IMR-90 (cell line): ENCODE results near the gene IGF2R. TPM values are rescaled to one million over a fixed set of nuclear protein-coding genes. Genes with fewer than 3 reads are reported as not detected.

ENCODE experiments used
- ATAC-seq: fragments of 200-7000 bp; cut with Tn5 transposase; 2 replicates; pipeline ENCODE4 v1.9.1; 2020; ENCODE audit warnings: low read depth, mild to moderate bottlenecking, moderate library complexity
- BruUV-seq: library from RNA; stranded (reverse); fragments of 400-500 nt; replicated peaks from 2 replicates; lab custom pipeline; 2021; lab: Mats Ljungman, UMichigan
- CTCF ChIA-PET: fragments of 300-600 bp; formaldehyde crosslinking; extraction: SDS; loops from one replicate; lab custom pipeline; 2021; ENCODE audit warnings: antibody characterized with exemption; lab: Yijun Ruan, JAX
- POLR2A ChIA-PET: fragments of 300-600 bp; sonication (Branson Sonifier 250); formaldehyde crosslinking; loops from one replicate; lab custom pipeline; 2022; ENCODE audit warnings: antibody characterized with exemption; ENCODE audit not compliant: unreplicated experiment; lab: Charles Lee
- DNase-seq: peaks from one replicate; pipeline ENCODE4 v3.0.0; 2013
- H2AFZ ChIP-seq: replicated peaks from 2 replicates; pipeline ENCODE3; 2013; ENCODE audit warnings: low read length, mild to moderate bottlenecking; ENCODE audit not compliant: poor library complexity
- H2AK5ac ChIP-seq: 2 replicates; pipeline ENCODE4 v1.6.1; 2013; ENCODE audit warnings: low read depth, low read length, inconsistent platforms
- H2AK9ac ChIP-seq: replicated peaks from 2 replicates; pipeline ENCODE3; 2013; ENCODE audit warnings: mild to moderate bottlenecking, low read depth, low read length, moderate library complexity; ENCODE audit not compliant: poor library complexity
- H2BK120ac ChIP-seq: 2 replicates; pipeline ENCODE4 v1.6.1; 2013; ENCODE audit warnings: low read depth, low read length, inconsistent platforms
- H2BK15ac ChIP-seq: 3 replicates; pipeline ENCODE4 v1.6.1; 2013; ENCODE audit warnings: low read depth, low read length, inconsistent platforms
- H2BK20ac ChIP-seq: 2 replicates; pipeline ENCODE4 v1.6.1; 2013; ENCODE audit warnings: low read depth, mild to moderate bottlenecking, inconsistent platforms, low read length, moderate library complexity
- H2BK5ac ChIP-seq: 2 replicates; pipeline ENCODE4 v1.6.1; 2013; ENCODE audit warnings: mild to moderate bottlenecking, low read depth, low read length, inconsistent platforms; ENCODE audit not compliant: poor library complexity, severe bottlenecking
- H3K14ac ChIP-seq: replicated peaks from 2 replicates; pipeline ENCODE4 v1.6.1; 2013; ENCODE audit warnings: low read depth, low read length, inconsistent platforms
- H3K18ac ChIP-seq: 2 replicates; pipeline ENCODE4 v1.6.1; 2013; ENCODE audit warnings: low read depth, low read length, control low read depth
- H3K23ac ChIP-seq: 2 replicates; pipeline ENCODE4 v1.6.1; 2013; ENCODE audit warnings: low read depth, low read length, inconsistent platforms
- H3K27ac ChIP-seq: 2 replicates; pipeline ENCODE4 v1.5.1; 2013; ENCODE audit warnings: mild to moderate bottlenecking, control low read depth, low read length; ENCODE audit not compliant: insufficient read depth
- H3K27me3 ChIP-seq: 2 replicates; pipeline ENCODE4 v1.6.1; 2013; ENCODE audit warnings: low read length; ENCODE audit not compliant: control insufficient read depth, insufficient read depth
- H3K36me3 ChIP-seq: 2 replicates; pipeline ENCODE4 v1.6.1; 2013; ENCODE audit warnings: low read length, mixed read lengths; ENCODE audit not compliant: control insufficient read depth, insufficient read depth
- H3K4ac ChIP-seq: 2 replicates; pipeline ENCODE4 v1.6.1; 2013; ENCODE audit warnings: low read depth, low read length, inconsistent platforms
- H3K4me1 ChIP-seq: 2 replicates; pipeline ENCODE4 v1.6.1; 2013; ENCODE audit warnings: low read length, mixed read lengths; ENCODE audit not compliant: control insufficient read depth, insufficient read depth
- H3K4me2 ChIP-seq: 2 replicates; pipeline ENCODE4 v1.6.1; 2013; ENCODE audit warnings: low read depth, mild to moderate bottlenecking, control low read depth, low read length, moderate library complexity
- H3K4me3 ChIP-seq: 2 replicates; pipeline ENCODE4 v1.5.1; 2013; ENCODE audit warnings: low read depth, mild to moderate bottlenecking, control low read depth, low read length, moderate library complexity; ENCODE audit not compliant: insufficient read depth
- H3K56ac ChIP-seq: 2 replicates; pipeline ENCODE4 v1.6.1; 2013; ENCODE audit warnings: low read length, inconsistent platforms; ENCODE audit not compliant: insufficient read depth; ENCODE audit errors: extremely low read depth
- H3K79me1 ChIP-seq, 2 experiments: 2 replicates each; pipeline ENCODE4 v1.6.1; 2013; ENCODE audit warnings: low read length in 2 of 2, inconsistent platforms in 1 of 2, low read depth in 1 of 2
- H3K9ac ChIP-seq: 2 replicates; pipeline ENCODE4 v1.6.1; 2013; ENCODE audit warnings: low read depth, low read length, control low read depth
- H3K9me1 ChIP-seq: 2 replicates; pipeline ENCODE4 v1.6.1; 2013; ENCODE audit warnings: low read length, inconsistent platforms; ENCODE audit not compliant: insufficient read depth
- H3K9me3 ChIP-seq: 2 replicates; pipeline ENCODE4 v1.6.1; 2013; ENCODE audit warnings: low read length; ENCODE audit not compliant: control insufficient read depth, insufficient read depth
- H4K20me1 ChIP-seq: 2 replicates; pipeline ENCODE4 v1.6.1; 2013; ENCODE audit warnings: low read length, inconsistent platforms; ENCODE audit not compliant: insufficient read depth
- H4K5ac ChIP-seq: 2 replicates; pipeline ENCODE4 v1.6.1; 2013; ENCODE audit warnings: mild to moderate bottlenecking, low read depth, low read length, control low read depth
- H4K8ac ChIP-seq, 2 experiments: 2 replicates each; pipeline ENCODE4 v1.6.1; 2013; ENCODE audit warnings: low read depth in 2 of 2, low read length in 2 of 2, control low read depth in 1 of 2, inconsistent platforms in 1 of 2
- H4K91ac ChIP-seq: 2 replicates; pipeline ENCODE4 v1.6.1; 2013; ENCODE audit warnings: low read depth, low read length, inconsistent platforms; ENCODE audit not compliant: insufficient read depth
- BHLHE40 ChIP-seq: fragments of 150-350 bp; IDR thresholded peaks from 2 replicates; pipeline ENCODE4 v1.6.1; 2016; ENCODE audit warnings: mild to moderate bottlenecking, low read depth, low read length
- CHD1 ChIP-seq: IDR thresholded peaks from 2 replicates; pipeline ENCODE4 v1.6.1; 2012; ENCODE audit warnings: low read depth, low read length, improper control_type of control experiment
- CTCF ChIP-seq: conservative IDR thresholded peaks from 2 replicates; pipeline ENCODE4 v1.5.1; 2012; ENCODE audit warnings: mild to moderate bottlenecking, low read depth, low read length, improper control_type of control experiment
- FOS ChIP-seq: fragments of 150-350 bp; IDR thresholded peaks from 2 replicates; pipeline ENCODE4 v1.6.1; 2016; ENCODE audit warnings: low read depth, low read length
- MAFK ChIP-seq: IDR thresholded peaks from 2 replicates; pipeline ENCODE4 v1.6.1; 2012; ENCODE audit warnings: low read depth, low read length, improper control_type of control experiment
- MAZ ChIP-seq: IDR thresholded peaks from 2 replicates; pipeline ENCODE4 v1.6.1; 2012; ENCODE audit warnings: low read depth, mild to moderate bottlenecking, low read length, improper control_type of control experiment, moderate library complexity, borderline replicate concordance
- MXI1 ChIP-seq: IDR thresholded peaks from 2 replicates; pipeline ENCODE4 v1.6.1; 2012; ENCODE audit warnings: low read depth, mild to moderate bottlenecking, low read length, moderate library complexity, borderline replicate concordance
- NFE2L2 ChIP-seq: fragments of 150-350 bp; IDR thresholded peaks from 2 replicates; pipeline ENCODE4 v1.6.1; 2016; ENCODE audit warnings: low read depth, mild to moderate bottlenecking, low read length
- POLR2A ChIP-seq: IDR thresholded peaks from 2 replicates; pipeline ENCODE4 v1.6.1; 2012; ENCODE audit warnings: mild to moderate bottlenecking, low read depth, low read length
- RAD21 ChIP-seq: IDR thresholded peaks from 2 replicates; pipeline ENCODE4 v1.6.1; 2012; ENCODE audit warnings: low read length, improper control_type of control experiment
- RCOR1 ChIP-seq: IDR thresholded peaks from 2 replicates; pipeline ENCODE4 v1.6.1; 2012; ENCODE audit warnings: mild to moderate bottlenecking, low read length, improper control_type of control experiment; ENCODE audit not compliant: insufficient replicate concordance
- RFX5 ChIP-seq: IDR thresholded peaks from 2 replicates; pipeline ENCODE4 v1.8.0; 2012; ENCODE audit warnings: low read depth, mild to moderate bottlenecking, low read length, moderate library complexity
- SMC3 ChIP-seq: fragments of 150-350 bp; IDR thresholded peaks from 2 replicates; pipeline ENCODE4 v1.6.1; 2016; ENCODE audit warnings: low read depth, mild to moderate bottlenecking, antibody characterized with exemption, low read length, moderate library complexity
- WGBS, 2 experiments: methylation state at CpG; one replicate each; pipeline versions ENCODE4 v1.1.5 to v1.1.7; 2013; ENCODE audit warnings: missing lambda C conversion rate in 2 of 2; ENCODE audit not compliant: insufficient read length in 1 of 2; ENCODE audit errors: extremely low coverage in 2 of 2; 5-methylcytosine and 5-hydroxymethylcytosine counted together
- dilution Hi-C: fragments of 300-500 bp; cut with HindIII; formaldehyde crosslinking; loops from one replicate; pipeline ENCODE4 v1.14.3; 2018; ENCODE audit warnings: low sequenced_read_pairs; ENCODE audit not compliant: unreplicated experiment
- in situ Hi-C: fragments of 300-500 bp; cut with MboI; formaldehyde crosslinking; loops from 3 replicates; pipeline ENCODE4 v1.14.3; 2019; ENCODE audit warnings: low sequenced_read_pairs, inconsistent platforms, mixed read lengths
- intact Hi-C: fragments of 100-400 bp; cut with micrococcal nuclease; formaldehyde crosslinking; loops from 2 replicates; pipeline ENCODE4 v1.10.0; 2022
- polyA plus RNA-seq, 3 experiments: library from polyadenylated mRNA; depleted of rRNA; stranded (reverse); fragments of >200 nt; gene quantifications; 2 replicates each; pipeline ENCODE4 v1.2.3, GENCODE V29; 2012; ENCODE audit warnings: low replicate concordance in 1 of 3
- total RNA-seq: library from RNA; depleted of rRNA; stranded (reverse); fragments of >200 nt; gene quantifications from 2 replicates; pipeline ENCODE4 v1.2.3, GENCODE V29; 2012
- TF ChIP-seq, protein P1 (sequence below): fragments of 150-350 bp; IDR thresholded peaks from 2 replicates; pipeline ENCODE4 v1.6.1; 2016; ENCODE audit warnings: low read depth, mild to moderate bottlenecking, low read length, moderate library complexity, borderline replicate concordance

Gene IGF2R
- total and polyA plus RNA-seq, 2 of the 4 experiments (the other 2 are of a cell fraction), result 33.2 to 41.4 TPM

GRCh38 chr6:160070427-160070826 lies 101.5 kb downstream of the IGF2R start:
- no peak overlapping the region for H4K8ac ChIP-seq

More at GRCh38 chr6:160070427-160070826, 101.5 kb downstream of the IGF2R start:
- Histone ChIP-seq H3K27ac (no peak overlapping the region), H2BK20ac (no peak overlapping the region), H3K4me1 (no peaks in the 10 kb centered on the region), H4K91ac (no peak overlapping the region), H3K18ac (no peak overlapping the region), H3K27me3 (no peaks in the 10 kb centered on the region), H3K4me3 (no peak overlapping the region), H3K23ac (no peak overlapping the region), H2BK15ac (no peak overlapping the region), H3K36me3 (peaks cover 70% of the 10 kb centered on the region), H3K56ac (no peak overlapping the region), H2AK9ac (no peak overlapping the region), H4K5ac (no peak overlapping the region), H2AK5ac (no peak overlapping the region), H2BK120ac (no peak overlapping the region), H3K9me1 (no peaks in the 10 kb centered on the region), H3K79me1 (no peaks in the 10 kb centered on the region; a peak in 1 of 4 replicates), H4K20me1 (no peaks in the 10 kb centered on the region), H3K4me2 (no peak overlapping the region), H3K9me3 (no peaks in the 10 kb centered on the region), H2BK5ac (no peak overlapping the region), H3K9ac (no peak overlapping the region), H2AFZ (no peak overlapping the region), H3K4ac (no peak overlapping the region), H3K14ac (no peak overlapping the region)
- TF ChIP-seq CHD1 (no peak), FOS (no peak), MAZ (no peak), MAFK (no peak), RFX5 (no peak), CTCF (no peak), POLR2A (no peak), BHLHE40 (no peak), SMC3 (no peak), RAD21 (no peak), RCOR1 (no peak), NFE2L2 (no peak), MXI1 (no peak)
- TF ChIP-seq, protein P1, sequence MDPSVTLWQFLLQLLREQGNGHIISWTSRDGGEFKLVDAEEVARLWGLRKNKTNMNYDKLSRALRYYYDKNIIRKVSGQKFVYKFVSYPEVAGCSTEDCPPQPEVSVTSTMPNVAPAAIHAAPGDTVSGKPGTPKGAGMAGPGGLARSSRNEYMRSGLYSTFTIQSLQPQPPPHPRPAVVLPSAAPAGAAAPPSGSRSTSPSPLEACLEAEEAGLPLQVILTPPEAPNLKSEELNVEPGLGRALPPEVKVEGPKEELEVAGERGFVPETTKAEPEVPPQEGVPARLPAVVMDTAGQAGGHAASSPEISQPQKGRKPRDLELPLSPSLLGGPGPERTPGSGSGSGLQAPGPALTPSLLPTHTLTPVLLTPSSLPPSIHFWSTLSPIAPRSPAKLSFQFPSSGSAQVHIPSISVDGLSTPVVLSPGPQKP, result no peak
- ChIA-PET CTCF (no interaction called here), POLR2A (no interaction called here)
- intact Hi-C loops (no loop called here), in situ Hi-C loops (no loop called here), dilution Hi-C loops (no loop called here)
- 100% methylated on average over 2 of the region's 11 CpGs; no CpG with 5 or more reads in 1 of the 2 experiments for WGBS, 2 experiments
- ATAC-seq, result no peak
- no peak for DNase-seq
- BruUV-seq, result no TSS peak
